ENCODE results near the gene FCHSD2.

The FCHSD2 gene

DNA sequence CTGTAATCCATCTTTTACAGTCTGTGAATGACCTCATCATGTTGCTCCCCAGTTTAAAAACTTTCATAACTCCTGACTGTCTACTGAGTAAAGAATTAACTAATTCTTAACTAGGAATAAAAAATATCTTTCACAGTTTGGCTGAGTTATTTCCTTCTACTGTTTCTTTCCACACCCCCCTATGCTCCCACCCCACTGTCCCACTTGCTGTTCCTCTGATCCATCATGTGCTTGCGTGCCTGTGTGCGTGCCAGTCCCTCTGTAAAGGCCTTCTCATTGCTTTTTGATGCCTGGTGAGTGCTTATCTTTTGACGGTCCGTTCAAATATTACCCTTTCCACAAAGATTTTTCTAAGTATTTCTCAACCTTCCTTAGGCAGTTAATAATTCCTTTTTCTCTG, 272.3 kb downstream of the FCHSD2 start:
- Histone ChIP-seq H3K4me3 (ENCODE audit: insufficient read length, low read depth) (no peak overlapping the region), H3K27me3 (ENCODE audit: insufficient read depth, insufficient read length) (no peaks in the 10 kb centered on the region), H3K4me1 (ENCODE audit: insufficient read depth, insufficient read length) (no peaks in the 10 kb centered on the region), H3K9ac (ENCODE audit: insufficient read length, low read depth) (no peak overlapping the region), H3K9me3 (ENCODE audit: insufficient read depth, low read length) (no peaks in the 10 kb centered on the region), H3K36me3 (ENCODE audit: insufficient read depth, insufficient read length, low read length) (no peaks in the 10 kb centered on the region)
- no peak for TF ChIP-seq YY1 (IDR thresholded peaks at IDR 0.05; ENCODE audit: insufficient read depth, insufficient read length)
- no peak for DNase-seq (ENCODE audit: low read depth, low spot score)

DNA sequence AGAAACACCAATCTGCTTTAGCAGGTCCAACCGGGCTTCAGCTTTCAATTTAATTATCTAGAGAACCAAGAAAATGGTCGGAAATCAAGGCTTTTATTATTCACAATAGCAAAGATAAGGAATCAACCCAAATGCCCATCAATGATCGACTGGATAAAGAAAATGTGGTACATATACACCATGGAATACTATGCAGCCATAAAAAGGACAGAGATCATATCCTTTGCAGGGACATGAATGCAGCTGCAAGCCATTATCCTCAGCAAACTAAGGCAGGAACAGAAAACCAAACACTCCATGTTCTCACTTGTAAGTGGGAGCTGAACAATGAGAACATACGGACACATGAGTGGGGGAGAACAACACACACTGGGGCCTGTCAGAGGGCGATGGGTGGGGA, 274.1 kb downstream of the FCHSD2 start:
- TF ChIP-seq YY1 (IDR thresholded peaks at IDR 0.05; ENCODE audit: insufficient read depth, insufficient read length) (no peak), ZNF274 (IDR thresholded peaks at IDR 0.05; ENCODE audit: low read depth, low read length) (no peak), SUZ12 (IDR thresholded peaks at IDR 0.05; ENCODE audit: extremely low read depth, insufficient read depth, insufficient read length) (no peak)
- Histone ChIP-seq H3K36me3 (ENCODE audit: insufficient read depth, insufficient read length, low read length) (no peaks in the 10 kb centered on the region), H3K9me3 (ENCODE audit: insufficient read depth, low read length) (no peaks in the 10 kb centered on the region), H3K27me3 (ENCODE audit: insufficient read depth, insufficient read length) (no peaks in the 10 kb centered on the region), H3K4me3 (ENCODE audit: insufficient read length, low read depth) (no peak overlapping the region), H3K9ac (ENCODE audit: insufficient read length, low read depth) (no peak overlapping the region), H3K4me1 (ENCODE audit: insufficient read depth, insufficient read length) (no peaks in the 10 kb centered on the region)
- no peak for DNase-seq (ENCODE audit: low read depth, low spot score)

DNA sequence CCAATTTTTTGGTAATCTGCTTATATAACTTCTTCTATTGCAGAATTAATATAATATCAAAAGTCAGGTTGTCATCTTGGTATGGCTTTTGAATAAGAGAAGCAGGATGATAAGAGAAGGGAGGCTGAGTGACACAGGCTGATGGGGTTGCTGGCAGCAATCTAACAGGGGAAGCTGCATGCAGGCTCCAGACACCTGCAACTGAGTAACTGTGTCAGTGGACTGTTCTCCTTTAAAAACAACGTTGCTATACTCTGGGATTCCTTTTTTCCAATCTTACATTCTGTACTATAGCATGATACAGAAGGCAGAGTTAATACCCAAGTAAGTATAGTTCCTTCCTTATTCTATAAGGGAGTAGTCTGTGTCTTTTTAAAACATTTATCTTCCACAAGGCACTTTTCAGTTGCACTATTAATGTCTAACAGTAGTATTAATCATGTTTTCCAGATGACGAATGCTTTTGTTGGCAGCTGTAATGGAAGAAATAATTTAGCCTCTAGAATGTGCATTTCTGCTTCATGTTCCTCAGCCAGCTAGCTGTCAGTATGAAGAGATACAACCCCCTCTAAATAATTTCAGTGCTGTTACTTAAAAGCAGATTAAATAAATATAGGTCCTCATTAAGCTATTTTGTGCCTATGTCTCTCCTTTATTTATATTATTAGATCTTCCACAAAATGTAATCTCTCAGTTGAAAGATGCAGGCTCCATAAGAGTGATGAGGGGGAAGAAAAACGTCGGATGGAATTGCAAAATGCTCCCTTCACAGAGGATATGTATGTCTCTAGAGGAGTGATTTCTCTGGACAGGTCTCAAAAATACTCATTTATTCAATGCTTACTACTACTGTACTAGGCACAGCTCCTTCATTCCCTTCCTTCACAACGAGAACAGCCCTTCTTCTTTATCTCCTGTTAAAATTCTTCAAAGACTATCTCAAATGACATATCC, 277.1 kb downstream of the FCHSD2 start:
- Histone ChIP-seq H3K4me1 (ENCODE audit: insufficient read depth, insufficient read length) (no peaks in the 10 kb centered on the region), H3K9ac (ENCODE audit: insufficient read length, low read depth) (no peak overlapping the region), H3K36me3 (ENCODE audit: insufficient read depth, insufficient read length, low read length) (no peaks in the 10 kb centered on the region), H3K27me3 (ENCODE audit: insufficient read depth, insufficient read length) (no peaks in the 10 kb centered on the region), H3K4me3 (ENCODE audit: insufficient read length, low read depth) (no peak overlapping the region), H3K9me3 (ENCODE audit: insufficient read depth, low read length) (no peaks in the 10 kb centered on the region)
- no peak for TF ChIP-seq ZNF274 (IDR thresholded peaks at IDR 0.05; ENCODE audit: low read depth, low read length)
- TF ChIP-seq SUZ12 (IDR thresholded peaks at IDR 0.05; ENCODE audit: extremely low read depth, insufficient read depth, insufficient read length): no peak
- no peak for TF ChIP-seq YY1 (IDR thresholded peaks at IDR 0.05; ENCODE audit: insufficient read depth, insufficient read length)
- DNase-seq (ENCODE audit: low read depth, low spot score): no peak

DNA sequence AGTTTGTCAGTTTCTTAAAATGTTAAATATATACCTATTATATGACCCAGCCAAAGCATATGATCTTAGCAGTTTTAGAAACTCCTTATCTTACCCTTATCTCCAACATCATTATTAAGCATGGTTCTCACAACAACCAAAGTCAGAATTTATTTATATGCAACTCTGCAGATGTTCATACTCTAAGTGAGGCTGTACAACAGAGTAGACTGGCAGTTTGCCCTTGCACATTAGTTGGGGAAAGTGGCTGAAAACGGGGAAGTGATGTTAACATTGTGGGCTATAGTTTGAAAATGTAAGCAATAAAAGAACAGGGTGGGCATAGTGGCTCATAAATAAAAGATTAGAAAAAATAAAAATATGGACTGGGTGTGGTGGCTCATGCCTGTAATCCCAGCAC, 278.2 kb downstream of the FCHSD2 start:
- DNase-seq (ENCODE audit: low read depth, low spot score): no peak
- no peaks in the 10 kb centered on the region for H3K27me3 ChIP-seq (ENCODE audit: insufficient read depth, insufficient read length)
- no peak overlapping the region for H3K9ac ChIP-seq (ENCODE audit: insufficient read length, low read depth)
- TF ChIP-seq YY1 (IDR thresholded peaks at IDR 0.05; ENCODE audit: insufficient read depth, insufficient read length) (no peak), ZNF274 (IDR thresholded peaks at IDR 0.05; ENCODE audit: low read depth, low read length) (no peak), SUZ12 (IDR thresholded peaks at IDR 0.05; ENCODE audit: extremely low read depth, insufficient read depth, insufficient read length) (no peak)
- no peak overlapping the region for H3K4me3 ChIP-seq (ENCODE audit: insufficient read length, low read depth)
- H3K36me3 ChIP-seq (ENCODE audit: insufficient read depth, insufficient read length, low read length): no peaks in the 10 kb centered on the region
- H3K4me1 ChIP-seq (ENCODE audit: insufficient read depth, insufficient read length): no peaks in the 10 kb centered on the region
- H3K9me3 ChIP-seq (ENCODE audit: insufficient read depth, low read length): no peaks in the 10 kb centered on the region

DNA sequence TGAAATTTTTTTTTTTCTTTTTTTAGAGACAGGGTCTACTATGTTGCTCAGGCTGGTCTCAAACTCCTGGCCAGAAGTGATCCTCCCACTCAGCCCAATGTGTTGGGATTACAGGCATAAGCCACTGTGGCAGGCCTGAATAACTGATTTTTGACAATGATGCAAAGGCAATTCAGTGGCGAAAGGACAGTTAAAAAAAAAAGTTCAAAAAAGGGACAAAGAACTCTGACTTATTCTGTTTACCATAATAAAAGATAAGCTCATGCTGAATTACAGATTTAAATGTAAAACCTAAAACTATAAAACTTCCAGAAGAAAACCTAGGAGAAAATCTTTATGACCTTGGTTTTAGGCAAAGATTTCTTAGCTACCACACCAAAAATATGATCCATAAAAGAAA, 279.0 kb downstream of the FCHSD2 start:
- Histone ChIP-seq H3K4me3 (ENCODE audit: insufficient read length, low read depth) (no peak overlapping the region), H3K9ac (ENCODE audit: insufficient read length, low read depth) (no peak overlapping the region), H3K9me3 (ENCODE audit: insufficient read depth, low read length) (no peaks in the 10 kb centered on the region), H3K4me1 (ENCODE audit: insufficient read depth, insufficient read length) (no peaks in the 10 kb centered on the region), H3K36me3 (ENCODE audit: insufficient read depth, insufficient read length, low read length) (no peaks in the 10 kb centered on the region), H3K27me3 (ENCODE audit: insufficient read depth, insufficient read length) (no peaks in the 10 kb centered on the region)
- DNase-seq (ENCODE audit: low read depth, low spot score): no peak
- TF ChIP-seq YY1 (IDR thresholded peaks at IDR 0.05; ENCODE audit: insufficient read depth, insufficient read length): no peak
- no peak for TF ChIP-seq ZNF274 (IDR thresholded peaks at IDR 0.05; ENCODE audit: low read depth, low read length)
- no peak for TF ChIP-seq SUZ12 (IDR thresholded peaks at IDR 0.05; ENCODE audit: extremely low read depth, insufficient read depth, insufficient read length)

DNA sequence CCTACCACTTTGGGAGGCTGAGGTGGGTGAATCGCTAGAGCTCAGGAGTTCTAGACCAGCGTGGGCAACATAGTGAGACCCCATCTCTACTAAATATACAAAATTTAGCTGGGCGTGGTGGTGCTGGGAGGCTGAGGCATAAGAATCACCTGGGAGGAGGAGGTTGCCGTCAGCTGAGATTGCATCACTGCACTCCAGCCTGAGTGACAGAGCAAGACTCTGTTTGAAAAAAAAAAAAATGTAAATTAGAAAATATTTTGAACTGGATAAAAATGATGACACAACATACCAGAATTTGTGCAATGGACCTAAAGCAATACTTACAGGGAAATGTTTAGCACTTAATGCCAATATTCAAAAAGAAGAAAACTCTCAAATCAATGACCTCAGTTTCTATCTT, 281.5 kb downstream of the FCHSD2 start:
- no peak for DNase-seq (ENCODE audit: low read depth, low spot score)
- Histone ChIP-seq H3K9ac (ENCODE audit: insufficient read length, low read depth) (no peak overlapping the region), H3K4me3 (ENCODE audit: insufficient read length, low read depth) (no peak overlapping the region), H3K27me3 (ENCODE audit: insufficient read depth, insufficient read length) (no peaks in the 10 kb centered on the region), H3K36me3 (ENCODE audit: insufficient read depth, insufficient read length, low read length) (no peaks in the 10 kb centered on the region), H3K9me3 (ENCODE audit: insufficient read depth, low read length) (no peaks in the 10 kb centered on the region), H3K4me1 (ENCODE audit: insufficient read depth, insufficient read length) (no peaks in the 10 kb centered on the region)
- TF ChIP-seq YY1 (IDR thresholded peaks at IDR 0.05; ENCODE audit: insufficient read depth, insufficient read length) (no peak), SUZ12 (IDR thresholded peaks at IDR 0.05; ENCODE audit: extremely low read depth, insufficient read depth, insufficient read length) (no peak), ZNF274 (IDR thresholded peaks at IDR 0.05; ENCODE audit: low read depth, low read length) (no peak)

DNA sequence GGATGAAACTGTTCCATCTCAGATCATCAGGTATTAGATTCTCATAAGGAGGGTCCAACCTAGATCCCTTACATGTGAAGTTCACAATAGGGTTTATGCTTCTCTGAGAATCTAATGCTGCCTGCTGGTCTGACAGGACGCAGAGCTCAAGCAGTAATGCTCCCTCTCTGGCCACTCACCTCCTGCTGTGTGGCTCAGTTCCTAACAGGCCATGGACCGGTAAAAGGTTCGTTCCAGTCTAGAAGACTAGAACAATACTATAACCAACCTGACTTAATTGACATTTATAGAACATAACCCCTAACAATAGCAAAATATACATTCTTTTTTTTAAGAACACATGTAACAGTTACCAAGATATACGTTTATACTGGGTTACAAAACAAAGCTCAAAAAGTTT, 282.1 kb downstream of the FCHSD2 start:
- no peak for DNase-seq (ENCODE audit: low read depth, low spot score)
- Histone ChIP-seq H3K4me1 (ENCODE audit: insufficient read depth, insufficient read length) (no peaks in the 10 kb centered on the region), H3K27me3 (ENCODE audit: insufficient read depth, insufficient read length) (no peaks in the 10 kb centered on the region), H3K9ac (ENCODE audit: insufficient read length, low read depth) (no peak overlapping the region), H3K4me3 (ENCODE audit: insufficient read length, low read depth) (no peak overlapping the region), H3K36me3 (ENCODE audit: insufficient read depth, insufficient read length, low read length) (no peaks in the 10 kb centered on the region), H3K9me3 (ENCODE audit: insufficient read depth, low read length) (no peaks in the 10 kb centered on the region)
- TF ChIP-seq ZNF274 (IDR thresholded peaks at IDR 0.05; ENCODE audit: low read depth, low read length) (no peak), YY1 (IDR thresholded peaks at IDR 0.05; ENCODE audit: insufficient read depth, insufficient read length) (no peak), SUZ12 (IDR thresholded peaks at IDR 0.05; ENCODE audit: extremely low read depth, insufficient read depth, insufficient read length) (no peak)

Data from NT2/D1 (cell line).